GM23248 (cell line): ENCODE measurements around the gene PROC. TPM values are rescaled to one million over a fixed set of nuclear protein-coding genes. Genes with fewer than 3 reads are reported as not detected.

Experiments used
- DNase-seq: peaks from one replicate; pipeline ENCODE4 v3.0.0-alpha.2; 2015
- H2AFZ ChIP-seq: fragments of 200-600 bp; sonication (generic); 2 replicates; pipeline ENCODE4 v1.6.1; 2016; ENCODE audit warnings: antibody characterized with exemption
- H3F3A ChIP-seq: fragments of 200-600 bp; sonication (generic); 2 replicates; pipeline ENCODE4 v1.6.1; 2016; ENCODE audit warnings: mild to moderate bottlenecking, antibody characterized with exemption, mixed run types; ENCODE audit not compliant: insufficient read depth
- H3K27ac ChIP-seq: fragments of 200-600 bp; sonication (generic); 2 replicates; pipeline ENCODE4 v1.5.1; 2016; ENCODE audit warnings: mild to moderate bottlenecking
- H3K27me3 ChIP-seq: fragments of 200-600 bp; sonication (generic); replicated peaks from 2 replicates; pipeline ENCODE4 v1.6.1; 2016; ENCODE audit warnings: mild to moderate bottlenecking; ENCODE audit not compliant: insufficient read depth
- H3K36me3 ChIP-seq: fragments of 200-600 bp; sonication (generic); 2 replicates; pipeline ENCODE4 v1.6.1; 2016; ENCODE audit warnings: low read depth, mild to moderate bottlenecking
- H3K4me1 ChIP-seq: fragments of 200-600 bp; sonication (generic); 2 replicates; pipeline ENCODE4 v1.6.1; 2016; ENCODE audit warnings: mild to moderate bottlenecking; ENCODE audit not compliant: insufficient read depth
- H3K4me2 ChIP-seq: fragments of 200-600 bp; sonication (generic); one replicate; pipeline ENCODE4 v1.6.1; 2016; ENCODE audit warnings: mild to moderate bottlenecking; ENCODE audit not compliant: unreplicated experiment
- H3K4me3 ChIP-seq: fragments of 200-600 bp; sonication (generic); 2 replicates; pipeline ENCODE4 v1.5.1; 2016; ENCODE audit warnings: mild to moderate bottlenecking
- H3K79me2 ChIP-seq: fragments of 200-600 bp; sonication (generic); 2 replicates; pipeline ENCODE4 v1.6.1; 2016; ENCODE audit warnings: mild to moderate bottlenecking; ENCODE audit not compliant: insufficient read depth
- H3K9ac ChIP-seq: fragments of 200-600 bp; sonication (generic); 2 replicates; pipeline ENCODE4 v1.6.1; 2016; ENCODE audit warnings: mild to moderate bottlenecking
- H3K9me2 ChIP-seq: fragments of 200-600 bp; sonication (generic); 2 replicates; pipeline ENCODE4 v1.6.1; 2016; ENCODE audit warnings: mixed run types, mild to moderate bottlenecking, moderate library complexity; ENCODE audit not compliant: insufficient read depth
- H3K9me3 ChIP-seq: fragments of 200-600 bp; sonication (generic); one replicate; pipeline ENCODE4 v1.6.1; 2017; ENCODE audit warnings: low read depth
- H4K20me1 ChIP-seq: fragments of 200-600 bp; sonication (generic); 2 replicates; pipeline ENCODE4 v1.6.0; 2016; ENCODE audit not compliant: insufficient read depth
- EZH2 ChIP-seq: fragments of 200-600 bp; sonication (generic); IDR thresholded peaks from 2 replicates; pipeline ENCODE4 v1.6.1; 2018; ENCODE audit warnings: antibody characterized with exemption, mild to moderate bottlenecking; ENCODE audit not compliant: insufficient read depth, poor library complexity, severe bottlenecking
- EZH2phosphoT487 ChIP-seq: fragments of 200-600 bp; sonication (generic); IDR thresholded peaks from 2 replicates; pipeline ENCODE4 v1.6.1; 2018; ENCODE audit warnings: antibody characterized with exemption, moderate library complexity, mild to moderate bottlenecking, low read depth; ENCODE audit not compliant: insufficient read depth
- WGBS, 2 experiments: methylation state at CpG; one replicate each; pipeline ENCODE4 v1.1.6; 2015 to 2017; ENCODE audit warnings: low lambda C conversion rate in 2 of 2, low coverage in 1 of 2; ENCODE audit errors: missing lambda C conversion rate in 2 of 2; 5-methylcytosine and 5-hydroxymethylcytosine counted together
- in situ Hi-C: fragments of 300-500 bp; cut with MboI; formaldehyde crosslinking; loops from 2 replicates; pipeline ENCODE4 v1.15.0; 2020
- polyA plus RNA-seq: library from polyadenylated mRNA; unstranded; fragments of >200 nt; fragmentation: Nextera tagmentation; extraction: Ambion mirVana; gene quantifications from 2 replicates; pipeline ENCODE4 v1.2.1, GENCODE V29; 2016
- total RNA-seq: library from RNA; depleted of rRNA; stranded (reverse); fragments of >200 nt; shearing (Covaris generic); gene quantifications from 2 replicates; pipeline ENCODE4 v1.2.3, GENCODE V29; 2014

Gene PROC
- total and polyA plus RNA-seq, 2 experiments from 2014 or later = not detected

DNA sequence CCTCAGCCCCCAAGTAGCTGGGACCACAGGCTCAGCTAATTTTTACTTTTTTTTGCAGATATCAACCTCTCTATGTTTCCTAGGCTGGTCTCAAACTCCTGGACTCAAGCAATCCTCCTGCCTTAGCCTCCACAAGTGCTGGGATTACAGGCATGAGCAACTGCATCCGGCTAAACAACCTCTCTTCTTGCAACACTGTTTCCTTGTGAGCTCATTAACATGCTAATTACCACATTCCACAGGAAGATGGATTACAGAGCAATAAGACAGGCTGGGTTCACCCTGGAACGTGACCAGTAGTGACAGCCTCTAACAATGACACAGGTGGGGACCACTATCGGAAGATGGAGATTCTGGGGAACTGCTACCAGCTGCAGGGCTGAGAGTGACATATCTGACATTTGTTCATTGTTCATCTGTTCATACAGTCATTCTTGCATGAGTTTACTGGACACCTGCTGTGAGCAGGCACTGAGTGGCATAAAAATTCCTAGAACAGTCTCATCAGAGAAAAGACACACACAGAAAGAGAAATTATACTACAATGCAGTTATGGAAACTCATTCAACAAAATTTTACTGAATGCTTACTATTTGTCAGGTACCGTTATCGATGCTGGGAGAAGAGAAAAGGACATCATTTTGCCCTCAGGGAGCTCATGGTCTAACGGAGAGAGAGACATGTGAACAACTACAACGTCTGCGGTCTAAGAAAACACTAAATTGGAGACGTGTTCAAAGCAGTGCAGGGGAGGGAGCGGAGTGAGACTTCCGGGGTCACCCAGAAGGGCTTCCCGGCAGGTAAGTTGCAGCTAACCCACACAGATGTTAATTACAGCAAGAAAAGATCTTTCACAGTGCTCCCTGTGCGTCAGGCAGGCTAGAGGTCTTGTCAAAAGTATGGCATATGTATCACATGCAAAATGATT, 37.6 kb downstream of the PROC start:
- Histone ChIP-seq H4K20me1 (no peaks in the 10 kb centered on the region), H3K9ac (no peak overlapping the region), H3K27me3 (no peaks in the 10 kb centered on the region), H2AFZ (no peak overlapping the region), H3K79me2 (no peaks in the 10 kb centered on the region), H3K9me3 (no peaks in the 10 kb centered on the region), H3K36me3 (no peaks in the 10 kb centered on the region; the same call in 1 of the 2 replicates), H3F3A (no peaks in the 10 kb centered on the region), H3K27ac (no peak overlapping the region), H3K4me1 (no peaks in the 10 kb centered on the region), H3K4me3 (no peak overlapping the region), H3K9me2 (no peaks in the 10 kb centered on the region), H3K4me2 (no peak overlapping the region)
- TF ChIP-seq EZH2 (no peak), EZH2phosphoT487 (no peak)
- no peak for DNase-seq
- 91 to 92% methylated on average over 13 of the region's 13 CpGs for WGBS, 2 experiments
- in situ Hi-C loops = no loop called here

DNA sequence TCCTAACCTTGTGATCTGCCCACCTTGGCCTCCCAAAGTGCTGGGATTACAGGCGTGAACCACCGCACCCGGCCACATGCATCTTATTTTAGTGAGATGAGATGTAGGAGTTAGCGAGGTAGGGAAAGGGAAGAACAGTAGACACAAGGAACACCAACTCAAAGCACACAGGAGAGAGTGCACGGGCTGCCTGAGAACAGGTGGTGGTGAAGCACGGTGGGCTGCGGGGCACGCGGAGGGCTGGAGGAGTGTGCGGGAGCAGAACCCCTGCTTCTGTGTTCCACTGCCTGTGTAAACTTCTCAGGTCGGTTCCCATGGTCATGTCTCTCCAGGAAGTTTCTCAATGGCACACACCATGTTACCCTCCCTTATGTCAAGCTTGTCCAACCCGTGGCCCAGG, 38.7 kb downstream of the PROC start:
- Histone ChIP-seq H3K79me2 (no peaks in the 10 kb centered on the region), H4K20me1 (no peaks in the 10 kb centered on the region), H3K4me2 (no peak overlapping the region), H3K4me1 (no peaks in the 10 kb centered on the region), H3K27ac (no peak overlapping the region), H3K9ac (no peak overlapping the region), H3K36me3 (no peaks in the 10 kb centered on the region; the same call in 1 of the 2 replicates), H3K9me2 (no peaks in the 10 kb centered on the region), H3F3A (no peaks in the 10 kb centered on the region), H3K4me3 (no peak overlapping the region), H3K9me3 (no peaks in the 10 kb centered on the region), H3K27me3 (no peaks in the 10 kb centered on the region), H2AFZ (no peak overlapping the region)
- in situ Hi-C loops = no loop called here
- TF ChIP-seq EZH2 (no peak), EZH2phosphoT487 (no peak)
- WGBS, 2 experiments = 93 to 94% methylated on average over 12 of the region's 12 CpGs
- DNase-seq = no peak

DNA sequence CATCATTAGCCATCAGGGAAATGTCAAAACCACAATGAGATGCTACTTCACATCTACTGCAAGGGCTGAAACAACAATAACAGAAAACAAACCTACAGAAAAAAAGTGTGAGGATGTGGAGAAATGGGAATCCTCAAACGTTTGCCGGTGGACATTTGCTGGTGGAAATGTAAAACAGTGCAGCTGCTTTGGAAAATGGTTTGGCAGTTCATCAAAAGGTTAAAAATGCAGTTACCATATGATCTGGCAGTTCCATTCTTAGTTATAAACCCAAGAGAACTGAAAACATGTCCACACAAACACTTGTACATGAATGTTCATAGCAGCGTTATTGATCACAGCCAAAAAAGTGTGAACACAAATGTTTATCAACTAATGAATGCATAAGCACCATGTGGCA, 44.2 kb downstream of the PROC start:
- H2AFZ ChIP-seq = no peak overlapping the region
- H3K27ac ChIP-seq = no peak overlapping the region
- in situ Hi-C loops = no loop called here
- no peaks in the 10 kb centered on the region for H3K9me3 ChIP-seq
- no peaks in the 10 kb centered on the region for H4K20me1 ChIP-seq
- H3K27me3 ChIP-seq = no peaks in the 10 kb centered on the region
- 24 to 25% methylated on average over 3 of the region's 3 CpGs for WGBS, 2 experiments
- H3K4me2 ChIP-seq = no peak overlapping the region
- H3K9ac ChIP-seq = no peak overlapping the region
- no peaks in the 10 kb centered on the region for H3K4me1 ChIP-seq
- no peak for TF ChIP-seq EZH2phosphoT487
- no peak for TF ChIP-seq EZH2
- H3K9me2 ChIP-seq = 0 out of 2 replicates have a peak, but pooled peaks cover 4% of the 10 kb centered on the region
- no peaks in the 10 kb centered on the region for H3K36me3 ChIP-seq
- H3K79me2 ChIP-seq = no peaks in the 10 kb centered on the region
- DNase-seq = no peak
- H3K4me3 ChIP-seq = no peak overlapping the region
- no peaks in the 10 kb centered on the region for H3F3A ChIP-seq

DNA sequence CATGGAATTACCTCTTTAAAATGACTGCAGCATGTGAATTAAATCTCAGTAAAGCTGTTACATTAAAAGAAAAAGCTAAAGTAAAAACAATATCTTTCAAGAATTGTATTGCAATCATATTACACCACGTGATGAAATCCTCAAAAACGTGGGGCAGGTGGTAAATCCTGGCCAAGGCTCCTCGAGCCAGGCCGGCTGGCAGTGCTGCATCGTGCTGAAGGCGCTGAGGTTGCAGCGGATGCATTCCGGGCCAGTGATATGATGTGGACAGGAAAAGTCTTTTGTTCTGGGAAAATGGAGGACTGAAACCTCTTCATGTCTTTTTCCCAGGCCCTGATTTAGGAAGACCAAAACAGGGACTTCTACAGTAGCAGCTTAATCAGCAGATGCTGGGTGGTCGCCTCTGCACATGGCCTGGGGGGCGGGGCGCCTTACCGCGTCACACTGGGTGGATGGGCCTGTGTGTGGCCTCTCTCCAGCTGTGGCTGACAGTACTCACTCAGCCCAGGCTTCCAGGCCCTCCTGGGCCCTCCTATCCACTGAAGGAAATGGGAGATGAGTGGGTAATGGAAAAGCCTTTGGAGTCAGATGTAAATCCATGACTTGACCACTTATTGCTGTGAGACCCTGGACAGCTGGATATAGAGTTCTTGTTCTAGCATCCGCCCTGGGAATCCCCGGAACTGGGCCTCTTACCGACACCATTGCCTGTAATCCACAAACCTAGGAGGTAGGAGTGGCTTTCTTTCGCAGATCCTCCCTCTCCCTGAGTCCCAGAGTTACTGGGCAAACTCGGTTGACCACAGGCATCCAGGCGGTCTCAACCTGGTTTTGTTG, 45.1 kb downstream of the PROC start:
- Histone ChIP-seq H4K20me1 (no peaks in the 10 kb centered on the region), H3K9ac (no peak overlapping the region), H3K9me2 (0 out of 2 replicates have a peak, but pooled peaks cover 4% of the 10 kb centered on the region), H3K4me2 (no peak overlapping the region), H3K36me3 (no peaks in the 10 kb centered on the region), H2AFZ (no peak overlapping the region), H3K4me3 (no peak overlapping the region), H3K9me3 (no peaks in the 10 kb centered on the region), H3K27me3 (no peaks in the 10 kb centered on the region), H3K27ac (no peak overlapping the region), H3K79me2 (no peaks in the 10 kb centered on the region), H3F3A (no peaks in the 10 kb centered on the region), H3K4me1 (no peaks in the 10 kb centered on the region)
- 76 to 82% methylated on average over 19 of the region's 19 CpGs for WGBS, 2 experiments
- in situ Hi-C loops = no loop called here
- no peak for TF ChIP-seq EZH2
- no peak for DNase-seq
